Testis (tissue), 2 donors: ENCODE measurements around the gene PYGB.

Experiments used
- POLR2A ChIP-seq: fragments of 450-650 bp; IDR thresholded peaks from one replicate; pipeline ENCODE4 v1.6.1; 2017; ENCODE audit warnings: antibody characterized with exemption, mild to moderate bottlenecking, moderate library complexity
- TF ChIP-seq, protein P1 (sequence below), 3 experiments: fragments of 450-650 bp in 2 of 3; fragments of 200-600 bp in 1 of 3; sonication (generic) in 1 of 3; IDR thresholded peaks; one replicate each; pipeline ENCODE4 v1.5.1; 2016 to 2019; ENCODE audit warnings: antibody characterized with exemption in 3 of 3, mild to moderate bottlenecking in 2 of 3, moderate library complexity in 1 of 3

DNA sequence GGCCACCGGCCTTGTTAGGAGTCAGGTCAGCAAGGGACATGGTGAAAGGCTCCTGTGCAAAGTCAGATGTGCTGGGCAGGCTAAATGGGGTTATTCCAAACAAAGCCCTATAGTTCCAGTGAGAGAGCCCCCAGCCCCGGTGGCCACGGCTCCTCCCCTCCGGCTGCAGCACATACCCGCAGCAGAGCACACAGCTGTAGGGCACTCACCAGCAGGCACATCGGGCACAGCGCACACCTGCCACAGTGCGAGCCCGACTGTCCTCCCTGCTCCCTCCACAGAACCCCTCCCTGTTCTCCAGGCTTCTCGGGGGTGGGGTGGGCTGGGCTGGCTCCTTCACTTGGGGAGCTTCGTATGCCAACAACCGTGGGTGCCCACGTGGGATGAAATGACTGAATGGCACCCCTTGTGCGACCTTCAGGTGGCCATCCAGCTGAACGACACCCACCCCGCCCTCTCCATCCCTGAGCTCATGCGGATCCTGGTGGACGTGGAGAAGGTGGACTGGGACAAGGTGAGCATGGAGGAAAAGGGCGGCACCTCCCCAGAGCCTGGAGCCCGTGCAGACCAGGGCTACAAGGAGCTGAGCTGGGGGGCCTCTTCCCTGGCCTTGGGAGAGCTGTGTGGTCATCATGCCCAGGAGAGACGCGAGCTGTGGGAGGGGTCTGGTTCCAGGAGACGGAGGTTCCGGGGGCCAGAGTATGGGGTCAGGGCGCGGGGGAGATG is 30.9 kb downstream of the PYGB start:
- TF ChIP-seq, protein P1, sequence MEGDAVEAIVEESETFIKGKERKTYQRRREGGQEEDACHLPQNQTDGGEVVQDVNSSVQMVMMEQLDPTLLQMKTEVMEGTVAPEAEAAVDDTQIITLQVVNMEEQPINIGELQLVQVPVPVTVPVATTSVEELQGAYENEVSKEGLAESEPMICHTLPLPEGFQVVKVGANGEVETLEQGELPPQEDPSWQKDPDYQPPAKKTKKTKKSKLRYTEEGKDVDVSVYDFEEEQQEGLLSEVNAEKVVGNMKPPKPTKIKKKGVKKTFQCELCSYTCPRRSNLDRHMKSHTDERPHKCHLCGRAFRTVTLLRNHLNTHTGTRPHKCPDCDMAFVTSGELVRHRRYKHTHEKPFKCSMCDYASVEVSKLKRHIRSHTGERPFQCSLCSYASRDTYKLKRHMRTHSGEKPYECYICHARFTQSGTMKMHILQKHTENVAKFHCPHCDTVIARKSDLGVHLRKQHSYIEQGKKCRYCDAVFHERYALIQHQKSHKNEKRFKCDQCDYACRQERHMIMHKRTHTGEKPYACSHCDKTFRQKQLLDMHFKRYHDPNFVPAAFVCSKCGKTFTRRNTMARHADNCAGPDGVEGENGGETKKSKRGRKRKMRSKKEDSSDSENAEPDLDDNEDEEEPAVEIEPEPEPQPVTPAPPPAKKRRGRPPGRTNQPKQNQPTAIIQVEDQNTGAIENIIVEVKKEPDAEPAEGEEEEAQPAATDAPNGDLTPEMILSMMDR (IDR thresholded peaks at IDR 0.05): no peak
- TF ChIP-seq POLR2A: no peak
